ENCODE measurements around the gene ZBTB45.

DNA sequence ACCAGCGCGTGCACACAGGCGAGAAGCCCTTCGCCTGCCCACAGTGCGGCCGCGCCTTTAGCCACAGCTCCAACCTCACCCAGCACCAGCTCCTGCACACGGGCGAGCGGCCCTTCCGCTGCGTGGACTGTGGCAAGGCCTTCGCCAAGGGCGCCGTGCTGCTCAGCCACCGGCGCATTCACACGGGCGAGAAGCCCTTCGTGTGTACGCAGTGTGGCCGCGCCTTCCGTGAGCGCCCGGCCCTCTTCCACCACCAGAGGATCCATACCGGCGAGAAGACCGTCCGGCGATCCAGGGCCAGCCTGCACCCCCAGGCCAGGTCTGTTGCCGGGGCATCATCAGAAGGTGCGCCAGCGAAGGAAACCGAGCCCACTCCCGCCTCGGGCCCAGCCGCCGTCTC, 47.9 kb downstream of the ZBTB45 start:
- TF ChIP-seq EP300 (conservative IDR thresholded peaks at IDR 0.05; ENCODE audit: poor library complexity, severe bottlenecking) (no peak), EZH2 (IDR thresholded peaks at IDR 0.05; ENCODE audit: borderline replicate concordance, insufficient read depth, low read length, poor library complexity, severe bottlenecking) (no peak)
- TF ChIP-seq, protein P1, sequence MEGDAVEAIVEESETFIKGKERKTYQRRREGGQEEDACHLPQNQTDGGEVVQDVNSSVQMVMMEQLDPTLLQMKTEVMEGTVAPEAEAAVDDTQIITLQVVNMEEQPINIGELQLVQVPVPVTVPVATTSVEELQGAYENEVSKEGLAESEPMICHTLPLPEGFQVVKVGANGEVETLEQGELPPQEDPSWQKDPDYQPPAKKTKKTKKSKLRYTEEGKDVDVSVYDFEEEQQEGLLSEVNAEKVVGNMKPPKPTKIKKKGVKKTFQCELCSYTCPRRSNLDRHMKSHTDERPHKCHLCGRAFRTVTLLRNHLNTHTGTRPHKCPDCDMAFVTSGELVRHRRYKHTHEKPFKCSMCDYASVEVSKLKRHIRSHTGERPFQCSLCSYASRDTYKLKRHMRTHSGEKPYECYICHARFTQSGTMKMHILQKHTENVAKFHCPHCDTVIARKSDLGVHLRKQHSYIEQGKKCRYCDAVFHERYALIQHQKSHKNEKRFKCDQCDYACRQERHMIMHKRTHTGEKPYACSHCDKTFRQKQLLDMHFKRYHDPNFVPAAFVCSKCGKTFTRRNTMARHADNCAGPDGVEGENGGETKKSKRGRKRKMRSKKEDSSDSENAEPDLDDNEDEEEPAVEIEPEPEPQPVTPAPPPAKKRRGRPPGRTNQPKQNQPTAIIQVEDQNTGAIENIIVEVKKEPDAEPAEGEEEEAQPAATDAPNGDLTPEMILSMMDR (IDR thresholded peaks at IDR 0.05; ENCODE audit: poor library complexity, severe bottlenecking), result no peak

Data from neural cell (in vitro differentiated cells).